K562 (cell line): ENCODE data around the gene DTNBP1. TPM values are rescaled to one million over a fixed set of nuclear protein-coding genes. Genes with fewer than 3 reads are reported as not detected.

Source experiments
- ATAC-seq: fragments of 200-7000 bp; cut with Tn5 transposase; 3 replicates; pipeline ENCODE4 v1.9.1; 2020; ENCODE audit warnings: moderate library complexity
- BruUV-seq: library from RNA; stranded (reverse); fragments of 400-500 nt; replicated peaks from 2 replicates; lab custom pipeline; 2021; lab: Mats Ljungman, UMichigan
- CTCF ChIA-PET: fragments of 300-600 bp; formaldehyde crosslinking; extraction: SDS; loops from one replicate; lab custom pipeline; 2021; ENCODE audit warnings: low intra/inter-chr PET ratio; lab: Yijun Ruan, JAX
- POLR2A ChIA-PET: fragments of 300-600, 350-650 bp; sonication (Branson Sonifier 250); formaldehyde crosslinking; extraction: SDS; loops from one replicate; lab custom pipeline; 2021; ENCODE audit warnings: antibody characterized with exemption, inconsistent platforms; lab: Yijun Ruan, JAX
- DNase-seq, 4 experiments: peaks; one replicate each; pipeline versions ENCODE4 v3.0.0 to v3.0.0-alpha.2; 2011 to 2018; ENCODE audit warnings: low spot score in 3 of 4, mixed read lengths in 3 of 4; ENCODE audit errors: extremely low read depth in 1 of 4
- FAIRE-seq: peaks from 2 replicates; lab custom pipeline; 2011; peaks lifted over from hg19 to GRCh38; lab: Jason Lieb, UNC
- H2AFZ ChIP-seq: 2 replicates; pipeline ENCODE4 v1.6.0; 2011; ENCODE audit warnings: low read depth, low read length, control low read depth, inconsistent platforms
- H3K27ac ChIP-seq: fragments of 200-600 bp; 3 replicates; pipeline ENCODE4 v1.8.0; 2011; ENCODE audit warnings: low read depth, mild to moderate bottlenecking, control low read depth, inconsistent platforms, low read length, moderate library complexity, mixed read lengths; ENCODE audit errors: extremely low read depth
- H3K27me3 ChIP-seq, 2 experiments: fragments of 300-600 bp in 1 of 2; 2 replicates in 1 of 2; 3 replicates in 1 of 2; pipeline versions ENCODE4 v1.6.0 to v1.8.0; 2011; ENCODE audit warnings: inconsistent platforms in 2 of 2, low read length in 2 of 2, mild to moderate bottlenecking in 1 of 2, mixed read lengths in 1 of 2, moderate library complexity in 1 of 2; ENCODE audit not compliant: control insufficient read depth in 2 of 2, insufficient read depth in 2 of 2
- H3K36me3 ChIP-seq: fragments of 300-600 bp; 3 replicates; pipeline ENCODE4 v1.8.0; 2011; ENCODE audit warnings: mild to moderate bottlenecking, low read length, inconsistent platforms; ENCODE audit not compliant: control insufficient read depth, insufficient read depth
- H3K4me1 ChIP-seq, 2 experiments: fragments of 200-600 bp in 1 of 2; replicated peaks in 1 of 2; 2 replicates in 1 of 2; 3 replicates in 1 of 2; pipeline versions ENCODE4 v1.5.1 to v1.8.0; 2011; ENCODE audit warnings: inconsistent platforms in 2 of 2, low read length in 2 of 2, mild to moderate bottlenecking in 1 of 2, mixed read lengths in 1 of 2, moderate library complexity in 1 of 2; ENCODE audit not compliant: control insufficient read depth in 2 of 2, insufficient read depth in 2 of 2
- H3K4me2 ChIP-seq: 2 replicates; pipeline ENCODE4 v1.6.1; 2011; ENCODE audit warnings: low read length, control low read depth, inconsistent platforms, mixed read lengths; ENCODE audit not compliant: insufficient read depth
- H3K4me3 ChIP-seq: fragments of 200-600 bp; sonication (generic), shearing (Covaris generic); 2 replicates; pipeline ENCODE4 v1.5.1; 2016; ENCODE audit warnings: control low read depth, inconsistent platforms
- H3K79me2 ChIP-seq: fragments of 200-600 bp; 3 replicates; pipeline ENCODE4 v1.8.0; 2011; ENCODE audit warnings: low read length, inconsistent platforms; ENCODE audit not compliant: control insufficient read depth, insufficient read depth
- H3K9ac ChIP-seq, 2 experiments: 2 replicates each; pipeline versions ENCODE4 v1.6.0 to v1.6.1; 2011; ENCODE audit warnings: low read depth in 2 of 2, low read length in 2 of 2, control low read depth in 1 of 2, inconsistent platforms in 1 of 2, mild to moderate bottlenecking in 1 of 2, mixed read lengths in 1 of 2; ENCODE audit not compliant: insufficient read depth in 1 of 2
- H3K9me1 ChIP-seq: one replicate; pipeline ENCODE4 v1.6.0; 2011; ENCODE audit warnings: inconsistent platforms, mild to moderate bottlenecking, low read length, moderate library complexity; ENCODE audit not compliant: control insufficient read depth, insufficient read depth
- H3K9me3 ChIP-seq: replicated peaks from 2 replicates; pipeline ENCODE4 v1.5.1; 2011; ENCODE audit warnings: low read depth, low read length, inconsistent platforms; ENCODE audit not compliant: control insufficient read depth, insufficient read depth
- H4K20me1 ChIP-seq: replicated peaks from 2 replicates; pipeline ENCODE4 v1.6.1; 2011; ENCODE audit warnings: low read length, inconsistent platforms, mixed read lengths; ENCODE audit not compliant: control insufficient read depth, insufficient read depth
- BCLAF1 ChIP-seq, 2 experiments: fragments of 450-650 bp in 1 of 2; IDR thresholded peaks; 2 replicates each; pipeline ENCODE4 v1.6.1; 2011 to 2017; ENCODE audit warnings: low read depth in 2 of 2, antibody characterized with exemption in 1 of 2, borderline replicate concordance in 1 of 2, low read length in 1 of 2, mild to moderate bottlenecking in 1 of 2, mixed read lengths in 1 of 2; ENCODE audit not compliant: control insufficient read depth in 1 of 2
- CREM ChIP-seq: IDR thresholded peaks from 2 replicates; pipeline ENCODE4 v1.6.1; 2014; ENCODE audit warnings: antibody characterized with exemption, low read depth
- GATAD2A ChIP-seq: fragments of 450-650 bp; IDR thresholded peaks from 2 replicates; pipeline ENCODE4 v1.6.1; 2017
- GATAD2B ChIP-seq: fragments of 450-650 bp; IDR thresholded peaks from 2 replicates; pipeline ENCODE4 v1.6.1; 2017; ENCODE audit warnings: mild to moderate bottlenecking, borderline replicate concordance
- MIER1 ChIP-seq: fragments of 450-650 bp; IDR thresholded peaks from 2 replicates; pipeline ENCODE4 v1.6.1; 2016; ENCODE audit warnings: antibody characterized with exemption, mild to moderate bottlenecking, low read depth
- NFRKB ChIP-seq: fragments of 450-650 bp; IDR thresholded peaks from 2 replicates; pipeline ENCODE4 v1.6.1; 2016; ENCODE audit warnings: low read depth
- REST ChIP-seq, 2 experiments: fragments of 450-650 bp; formaldehyde crosslinking in 1 of 2; IDR thresholded peaks; 2 replicates each; pipeline versions ENCODE4 v1.4.0 to v1.6.1; 2014 to 2020; ENCODE audit warnings: mild to moderate bottlenecking in 2 of 2, borderline replicate concordance in 1 of 2, low read depth in 1 of 2
- WHSC1 ChIP-seq: IDR thresholded peaks from one replicate; pipeline ENCODE4 v1.6.1; 2012; ENCODE audit warnings: low read length, control low read depth, inconsistent platforms
- ZNF282 ChIP-seq: sonication (generic); formaldehyde crosslinking; IDR thresholded peaks from 2 replicates; pipeline ENCODE4 v1.8.1; 2023; ENCODE audit warnings: missing genetic modification reagents
- ZNF311 ChIP-seq: fragments of 250-450 bp; sonication (Bioruptor Pico); IDR thresholded peaks from 2 replicates; pipeline ENCODE4 v1.4.0; 2020; ENCODE audit warnings: mild to moderate bottlenecking, moderate library complexity
- WGBS: fragments of 100-300 bp; shearing (Covaris generic); methylation state at CpG from one replicate; pipeline ENCODE4 v1.1.6; 2016; ENCODE audit warnings: low coverage, mixed read lengths; ENCODE audit not compliant: insufficient coverage; ENCODE audit errors: missing lambda C conversion rate; 5-methylcytosine and 5-hydroxymethylcytosine counted together
- in situ Hi-C: fragments of 300-500 bp; cut with MboI; formaldehyde crosslinking; loops from 4 replicates; pipeline ENCODE4 v1.15.0; 2018; ENCODE audit warnings: inconsistent platforms, mixed read lengths
- intact Hi-C: fragments of 100-400 bp; cut with micrococcal nuclease; formaldehyde crosslinking; loops from 2 replicates; pipeline ENCODE4 v1.14.2; 2022
- polyA plus RNA-seq, 8 experiments: library from polyadenylated mRNA; depleted of rRNA in 4 of 8; stranded (reverse) in 5 of 8; unstranded in 3 of 8; fragments of >200 nt; fragmentation: Nextera tagmentation in 2 of 8; fragmentation: Illumina TruSeq in 1 of 8; extraction: Ambion mirVana in 2 of 8; extraction: Trizol in 1 of 8; gene quantifications; 2 replicates each; pipeline versions ENCODE4 v1.2.1 to v1.2.3, GENCODE V29; 2011 to 2014; ENCODE audit warnings: inconsistent platforms in 1 of 8, missing spikeins in 1 of 8
- total RNA-seq, 7 experiments: library from RNA; depleted of rRNA in 6 of 7; stranded (reverse); fragments of >200 nt in 6 of 7; fragmentation: Illumina TruSeq in 2 of 7; extraction: Trizol in 2 of 7; gene quantifications; 2 replicates each; pipeline versions ENCODE4 v1.2.1 to v1.2.3, GENCODE V29; 2011 to 2021; ENCODE audit warnings: low replicate concordance in 1 of 7

The DTNBP1 gene
- total and polyA plus RNA-seq, 9 of the 15 experiments (the other 6 are each of a cell fraction or from before 2014, with no cell fraction given), result 16.7 to 54.5 (median 21.4) TPM

GRCh38 chr6:15659181-15659580, 3.6 kb downstream of the DTNBP1 start (continued):
- TF ChIP-seq BCLAF1 (IDR thresholded peaks at IDR 0.05; ENCODE audit: borderline replicate concordance in 1 of 2, control insufficient read depth in 1 of 2, low read depth in 2 of 2, low read length in 1 of 2) (no peak), GATAD2A (no peak), ZNF311 (no peak), CREM (no peak), ZNF282 (no peak)
- TF ChIP-seq, all 486 proteins: peak for 0

GRCh38 chr6:15658181-15658744, 4.6 kb downstream of the DTNBP1 start:
- in situ Hi-C loops, result no loop called here
- ChIA-PET POLR2A (interaction anchor here (0.6 to 1.0 kb wide), 5 partner anchors 9 to 649 kb away, joined by 3 to 5 read pairs (median 4); no protein-coding TSS in a partner anchor), CTCF (no interaction called here)
- Histone ChIP-seq H3K4me3 (no peak overlapping the region), H4K20me1 (no peaks in the 10 kb centered on the region), H3K9me3 (no peaks in the 10 kb centered on the region), H3K9ac (no peak overlapping the region), H2AFZ (no peak overlapping the region), H3K9me1 (no peaks in the 10 kb centered on the region), H3K4me1 (peaks cover 16 to 22% of the 10 kb centered on the region in 2 experiments; a peak in 4 of 5 replicates), H3K4me2 (no peak overlapping the region), H3K27ac (no peak overlapping the region), H3K27me3 (no peaks in the 10 kb centered on the region), H3K79me2 (peaks cover 66% of the 10 kb centered on the region), H3K36me3 (peaks cover 14% of the 10 kb centered on the region; the same call in 2 of the 3 replicates)
- BruUV-seq, result no TSS peak
- DNase-seq (no peak), ATAC-seq (no peak), FAIRE-seq (no peak)
- WGBS, result 68% methylated on average over 6 of the region's 6 CpGs
- intact Hi-C loops, result no loop called here
- TF ChIP-seq MIER1 (no peak), NFRKB (no peak), GATAD2B (no peak), WHSC1 (no peak), REST (IDR thresholded peaks at IDR 0.05; ENCODE audit: borderline replicate concordance) (no peak), REST (CRISPR knock-in tag; IDR thresholded peaks at IDR 0.05; ENCODE audit: low read depth) (no peak)
